ENCODE measurements around the gene BTNL8.

The BTNL8 gene

GRCh38 chr5:180858586-180858985 is 40.4 kb upstream of the BTNL8 start:
- TF ChIP-seq CTCF (IDR thresholded peaks at IDR 0.05; ENCODE audit: borderline replicate concordance, control extremely low read depth, extremely low read depth, insufficient read depth, missing control alignments) = no peak
- in situ Hi-C loops (cut with MboI; ENCODE audit: low sequenced_read_pairs, unreplicated experiment) = no loop called here
- DNase-seq (ENCODE audit: low spot score) = no peak

DNA sequence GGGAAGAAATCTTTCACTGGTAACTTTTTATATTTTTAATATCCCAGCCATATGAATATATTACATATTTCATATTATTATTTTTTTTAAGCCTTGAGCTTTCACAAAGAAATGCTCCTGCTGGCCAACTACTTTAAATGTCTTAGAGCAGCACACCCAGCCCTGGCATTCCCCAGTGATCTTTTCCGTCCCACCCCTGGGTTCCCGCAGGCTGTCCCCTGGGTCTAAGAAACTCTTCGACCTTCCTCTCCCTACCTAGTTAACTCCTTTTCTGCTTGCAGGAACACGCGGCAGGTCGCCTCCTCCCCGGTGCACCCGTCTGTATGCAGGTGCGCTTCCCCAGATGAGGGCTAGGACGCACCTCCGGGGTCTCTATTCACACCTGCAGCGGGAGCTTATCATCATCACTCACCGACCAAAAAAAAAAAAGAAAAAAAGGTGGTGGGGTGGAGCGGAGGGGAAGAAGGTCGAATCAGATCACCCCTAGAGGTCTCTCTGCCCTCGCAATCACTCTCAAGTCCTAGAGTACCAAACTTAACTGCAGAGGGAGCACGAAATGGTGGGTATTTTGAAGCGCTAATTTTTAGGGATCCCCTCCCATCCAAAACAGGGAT is 38.6 kb upstream of the BTNL8 start:
- in situ Hi-C loops (cut with MboI; ENCODE audit: low sequenced_read_pairs, unreplicated experiment) = no loop called here
- TF ChIP-seq CTCF (IDR thresholded peaks at IDR 0.05; ENCODE audit: borderline replicate concordance, control extremely low read depth, extremely low read depth, insufficient read depth, missing control alignments) = peak; percentile 13
- peak; percentile 78 for DNase-seq (ENCODE audit: low spot score)

DNA sequence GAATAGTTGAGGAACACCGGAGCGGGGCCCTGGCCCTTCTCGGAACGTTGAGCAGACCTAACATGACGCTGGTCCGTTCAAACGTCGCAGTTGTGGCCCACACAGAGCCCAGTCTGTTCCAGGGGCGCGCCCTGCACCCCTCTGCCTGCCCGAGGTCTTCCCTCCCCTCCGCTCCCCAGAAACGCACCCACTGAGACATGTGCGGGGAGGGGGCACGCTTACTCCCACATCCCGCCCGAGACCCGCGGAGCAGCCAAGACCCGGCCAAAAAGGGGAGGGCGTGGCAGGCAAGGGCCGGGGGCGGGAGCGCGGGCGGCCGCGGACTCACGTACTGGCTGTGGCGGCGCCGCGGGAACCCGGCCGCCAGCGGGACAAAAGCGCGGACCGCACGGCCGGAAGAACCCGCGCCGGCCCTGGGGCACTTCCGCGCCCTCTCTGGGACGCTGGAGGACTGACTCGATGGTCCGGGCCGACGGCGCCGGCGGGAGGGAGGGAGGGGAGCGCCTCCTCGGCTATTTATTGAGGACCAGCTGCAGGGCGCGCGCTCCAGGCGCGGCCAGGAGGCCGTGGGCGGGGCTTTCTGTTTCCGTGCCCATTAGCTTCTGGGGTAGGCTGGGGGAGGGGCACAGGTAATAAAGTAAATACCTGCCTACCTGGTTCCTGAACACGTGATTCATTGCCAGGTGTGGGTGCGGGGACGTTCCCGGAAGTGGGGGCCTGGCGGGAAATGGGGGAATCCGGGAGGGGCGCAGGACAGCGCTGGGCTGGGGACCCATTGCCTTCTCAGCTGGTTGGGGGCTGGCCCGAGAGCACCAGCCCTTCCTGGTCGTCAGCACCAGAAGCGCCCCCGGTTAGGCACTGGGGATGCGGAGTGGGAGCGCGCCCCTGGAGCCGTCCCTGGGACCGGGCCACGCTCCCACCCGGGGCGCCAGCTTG is 37.8 kb upstream of the BTNL8 start, which contains the start of gene ZFP62:
Gene ZFP62 (minus strand): TSS at position 390 of the 936 bp plus-strand sequence. CDS start 57 bp downstream, at position 333.
- in situ Hi-C loops (cut with MboI; ENCODE audit: low sequenced_read_pairs, unreplicated experiment) = no loop called here

GRCh38 chr5:180862645-180863044 is 36.3 kb upstream of the BTNL8 start:
- no peak for DNase-seq (ENCODE audit: low spot score)
- in situ Hi-C loops (cut with MboI; ENCODE audit: low sequenced_read_pairs, unreplicated experiment) = no loop called here
- TF ChIP-seq CTCF (IDR thresholded peaks at IDR 0.05; ENCODE audit: borderline replicate concordance, control extremely low read depth, extremely low read depth, insufficient read depth, missing control alignments) = no peak

More for the DNA sequence above, 37.8 kb upstream of the BTNL8 start, which contains the start of gene ZFP62:
- no peak for TF ChIP-seq CTCF (IDR thresholded peaks at IDR 0.05; ENCODE audit: borderline replicate concordance, control extremely low read depth, extremely low read depth, insufficient read depth, missing control alignments)
- peak; percentile 93 for DNase-seq (ENCODE audit: low spot score)

- in situ Hi-C loops (cut with MboI; ENCODE audit: low sequenced_read_pairs, unreplicated experiment) = no loop called here
- no peak for DNase-seq (ENCODE audit: low spot score)
- no peak for TF ChIP-seq CTCF (IDR thresholded peaks at IDR 0.05; ENCODE audit: borderline replicate concordance, control extremely low read depth, extremely low read depth, insufficient read depth, missing control alignments)
Measured at GRCh38 chr5:180865981-180866695, 32.8 kb upstream of the BTNL8 start.

DNA sequence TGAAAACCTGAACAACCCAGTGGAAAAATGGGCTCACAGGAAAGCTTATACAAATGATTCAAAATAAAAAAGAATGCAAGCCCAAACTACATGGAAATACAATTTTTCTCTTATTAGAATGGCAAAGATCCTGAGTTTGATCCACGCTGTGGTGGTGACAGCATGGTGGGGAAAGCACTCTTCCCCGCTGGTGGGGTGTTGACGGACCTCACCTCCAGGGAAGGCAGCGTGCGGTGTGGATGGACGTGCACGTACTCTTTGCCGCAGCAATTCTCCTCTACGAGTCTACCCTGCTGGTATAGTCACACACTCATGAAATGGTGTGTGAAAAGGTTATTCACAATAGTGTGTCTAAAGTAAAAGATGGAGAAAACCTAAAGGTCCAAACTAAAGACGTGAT is 32.0 kb upstream of the BTNL8 start:
- no peak for DNase-seq (ENCODE audit: low spot score)
- no peak for TF ChIP-seq CTCF (IDR thresholded peaks at IDR 0.05; ENCODE audit: borderline replicate concordance, control extremely low read depth, extremely low read depth, insufficient read depth, missing control alignments)
- in situ Hi-C loops (cut with MboI; ENCODE audit: low sequenced_read_pairs, unreplicated experiment) = no loop called here

All from GM13976 (cell line).